Dedifferentiated amniotic fluid mesenchymal stem cell (primary cell): ENCODE data around the gene CNIH2.
"Not testable (repeated sequence)": the region's sequence is repeated elsewhere in the genome, so short reads cannot be mapped to it uniquely, and the experiment has no call there.

Experiments
- DNase-seq: peaks from one replicate; pipeline ENCODE4 v3.0.0-alpha.2; 2016; ENCODE audit errors: extremely low spot score

CNIH2 gene

GRCh38 chr11:66291303-66291705 lies 13.3 kb downstream of the CNIH2 start:
- DNase-seq, result no peak

GRCh38 chr11:66291706-66292542 lies 13.9 kb downstream of the CNIH2 start, which contains the start of gene TMEM151A:
Gene TMEM151A (plus strand): TSS chr11:66291894. CDS start chr11:66292014, 120 bp downstream.
- no peak for DNase-seq

GRCh38 chr11:66292543-66293332 lies 14.8 kb downstream of the CNIH2 start:
- no peak for DNase-seq

- DNase-seq, result no peak
These were observed 15.4 kb downstream of the CNIH2 start for GRCh38 chr11:66293352-66293751.

- DNase-seq, result no peak
These were observed 16.0 kb downstream of the CNIH2 start for GRCh38 chr11:66293777-66294625.

- DNase-seq, result no peak
These were observed 16.9 kb downstream of the CNIH2 start for GRCh38 chr11:66294626-66295620.

- no peak for DNase-seq
These were observed 19.6 kb downstream of the CNIH2 start for GRCh38 chr11:66297610-66298009.

GRCh38 chr11:66299186-66299585 lies 21.2 kb downstream of the CNIH2 start:
- DNase-seq, result no peak

GRCh38 chr11:66302656-66303055 lies 24.7 kb downstream of the CNIH2 start:
- DNase-seq, result no peak

GRCh38 chr11:66309475-66309874 lies 31.5 kb downstream of the CNIH2 start:
- DNase-seq, result no peak

- no peak for DNase-seq
These were observed 32.3 kb downstream of the CNIH2 start for GRCh38 chr11:66310324-66310723.

GRCh38 chr11:66310803-66311440 lies 32.9 kb downstream of the CNIH2 start:
- DNase-seq, result not testable (repeated sequence)

GRCh38 chr11:66311470-66311964 lies 33.5 kb downstream of the CNIH2 start:
- no peak for DNase-seq

GRCh38 chr11:66311965-66312548 lies 34.1 kb downstream of the CNIH2 start:
- DNase-seq, result peak; percentile 85

- DNase-seq, result peak; percentile 99
These were observed 34.8 kb downstream of the CNIH2 start for GRCh38 chr11:66312549-66313320.

GRCh38 chr11:66313321-66314185 lies 35.6 kb downstream of the CNIH2 start:
- DNase-seq, result no peak

- no peak for DNase-seq
These were observed 36.2 kb downstream of the CNIH2 start for GRCh38 chr11:66314186-66314501.
